SHP77 (cell line): ENCODE results near the gene B4GALT3.

Experiments
- DNase-seq, 2 experiments: peaks; one replicate each; lab custom pipeline; 2025; lab: John Stamatoyannopoulos, UW

The B4GALT3 gene

DNA sequence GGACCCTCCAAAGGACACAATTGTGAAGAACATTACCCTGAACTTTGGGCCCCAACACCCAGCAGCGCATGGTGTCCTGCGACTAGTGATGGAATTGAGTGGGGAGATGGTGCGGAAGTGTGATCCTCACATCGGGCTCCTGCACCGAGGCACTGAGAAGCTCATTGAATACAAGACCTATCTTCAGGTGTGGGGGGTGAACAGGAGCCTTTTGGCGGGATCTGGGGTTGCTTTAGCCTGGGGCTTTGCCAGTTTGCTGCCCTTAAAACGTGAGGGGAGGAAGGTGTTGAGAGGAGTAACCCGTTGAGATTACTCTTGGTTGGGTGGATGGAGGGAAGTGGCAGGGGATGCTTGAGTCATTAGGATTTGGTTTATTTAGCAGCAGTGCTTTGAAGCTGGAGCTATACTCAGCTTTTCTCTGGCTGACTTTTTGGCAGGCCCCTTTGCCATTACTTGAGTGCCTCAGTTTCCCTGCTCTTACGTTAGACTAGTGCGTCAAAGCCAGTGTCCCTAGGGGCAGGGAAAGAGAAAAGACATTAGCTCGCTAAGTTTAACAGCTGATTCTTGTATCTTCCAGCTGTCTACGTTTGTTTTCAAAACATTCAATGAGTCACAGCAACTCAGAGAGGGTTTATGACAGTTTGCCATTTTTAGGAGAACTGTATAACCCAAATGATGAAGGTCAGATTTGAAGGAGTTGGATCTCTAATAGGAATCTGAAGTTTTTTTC lies 29.3 kb upstream of the B4GALT3 start:
- DNase-seq, result no peak

DNA sequence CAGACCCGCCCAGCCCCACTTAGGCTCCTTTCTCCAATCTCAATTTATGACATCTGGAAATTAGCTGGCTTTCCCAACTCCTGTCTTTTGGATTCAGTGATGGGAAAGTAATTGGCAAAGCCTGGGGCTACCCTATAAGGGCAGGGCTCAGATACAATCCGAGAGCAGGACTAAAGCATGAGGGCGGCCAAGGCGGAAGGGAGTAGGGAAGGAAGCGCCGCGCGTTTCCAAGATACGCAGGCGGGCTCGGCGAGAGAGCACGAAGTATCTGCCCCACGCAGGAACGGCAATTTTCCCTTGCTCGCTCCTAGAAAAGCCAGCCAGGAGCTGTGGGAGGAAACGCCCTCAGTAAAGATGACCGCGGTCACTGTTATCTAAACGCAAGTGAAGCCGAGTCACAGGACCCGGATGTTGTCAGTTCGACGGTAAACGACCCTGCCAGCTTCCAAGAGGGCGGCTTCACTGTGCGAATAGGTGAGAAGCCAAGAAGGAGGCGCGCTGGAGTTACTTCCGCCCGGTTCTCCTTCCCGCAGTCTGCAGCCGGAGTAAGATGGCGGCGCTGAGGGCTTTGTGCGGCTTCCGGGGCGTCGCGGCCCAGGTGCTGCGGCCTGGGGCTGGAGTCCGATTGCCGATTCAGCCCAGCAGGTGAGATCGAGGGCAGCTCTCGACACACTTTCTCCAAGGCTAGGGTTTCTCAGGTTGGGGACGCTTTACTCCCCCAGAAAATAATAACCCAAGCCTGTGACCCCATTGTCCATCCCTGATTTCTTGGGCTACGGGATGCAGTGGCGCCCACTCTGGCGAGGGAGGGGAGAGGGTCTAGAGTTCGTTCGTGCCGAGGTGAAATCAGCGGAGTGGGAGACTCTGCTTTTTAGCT lies 24.8 kb upstream of the B4GALT3 start, which contains the start of gene NDUFS2:
Gene NDUFS2 (plus strand): TSS at position 532 of the 877 bp plus-strand sequence. CDS start 19 bp downstream, at position 551.
- DNase-seq, result peak; percentile 99 to 100

GRCh38 chr1:161200992-161201835 lies 23.9 kb upstream of the B4GALT3 start:
- DNase-seq, result no peak

- no peak for DNase-seq
These were observed 23.2 kb upstream of the B4GALT3 start for GRCh38 chr1:161200421-161200991.

DNA sequence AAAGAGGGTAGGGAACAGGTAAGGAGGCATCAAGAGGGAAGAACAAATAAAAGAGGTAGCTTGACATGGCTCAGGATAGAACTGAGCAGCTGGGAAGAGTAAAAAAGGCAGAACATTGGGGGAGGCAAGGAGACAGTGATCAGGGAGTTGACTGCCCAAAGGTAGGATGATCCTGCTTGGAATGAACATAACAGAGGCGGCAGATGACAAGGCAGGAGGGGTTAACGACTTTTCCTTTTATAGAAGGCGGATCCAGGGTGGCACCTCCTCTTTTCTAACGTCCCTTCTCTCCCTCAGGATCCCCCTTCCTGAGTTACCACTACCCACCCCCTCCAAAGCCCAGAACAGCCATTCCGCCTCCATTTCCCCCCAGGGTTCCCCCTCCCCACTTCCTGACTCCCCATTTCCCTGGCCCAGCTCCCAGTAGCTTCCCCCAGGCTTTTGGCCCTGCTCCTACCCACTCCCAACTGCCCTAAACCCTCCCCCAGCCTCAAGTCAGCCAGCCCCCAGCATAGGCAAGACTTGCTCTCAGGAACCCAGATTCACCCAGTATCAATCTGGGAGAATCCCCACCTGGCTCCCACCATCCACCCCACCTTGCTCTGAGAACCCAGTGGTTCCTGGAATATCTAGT lies 22.3 kb upstream of the B4GALT3 start:
- DNase-seq, result no peak

DNA sequence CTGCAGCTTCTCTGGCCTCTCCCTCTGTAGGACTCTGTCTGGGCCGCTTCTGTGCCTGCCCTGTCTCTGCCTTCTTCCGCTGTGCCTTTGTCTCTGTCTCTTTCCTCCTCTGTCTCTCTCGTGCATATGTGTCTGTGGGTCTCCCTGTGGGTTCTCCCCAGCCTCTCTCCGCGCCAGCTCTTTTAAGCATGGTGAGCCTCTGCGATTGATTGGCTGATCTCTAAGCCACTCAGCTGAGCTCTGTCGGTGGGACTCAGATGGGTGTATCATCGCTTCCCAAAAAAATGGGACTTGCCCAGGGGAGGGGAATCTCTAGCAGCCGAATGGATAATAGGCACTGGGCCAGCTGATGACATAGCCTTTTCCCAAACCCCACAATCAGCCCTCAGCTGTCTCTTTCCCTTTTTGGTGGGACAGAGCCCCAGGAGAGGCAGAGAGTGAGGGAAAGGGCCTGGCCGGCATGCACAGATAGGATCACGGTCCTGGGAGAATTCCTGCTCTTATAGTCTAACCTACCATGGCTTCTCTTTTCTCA lies 21.7 kb upstream of the B4GALT3 start, which contains the start of gene ADAMTS4:
Gene ADAMTS4 (minus strand): TSS at position 158 of the 535 bp plus-strand sequence. CDS start 427 bp downstream, outside the sequence.
- DNase-seq, result no peak

- DNase-seq, result peak in 1 of 2 experiments; percentile 42
These were observed 21.0 kb upstream of the B4GALT3 start for GRCh38 chr1:161198194-161198896.

DNA sequence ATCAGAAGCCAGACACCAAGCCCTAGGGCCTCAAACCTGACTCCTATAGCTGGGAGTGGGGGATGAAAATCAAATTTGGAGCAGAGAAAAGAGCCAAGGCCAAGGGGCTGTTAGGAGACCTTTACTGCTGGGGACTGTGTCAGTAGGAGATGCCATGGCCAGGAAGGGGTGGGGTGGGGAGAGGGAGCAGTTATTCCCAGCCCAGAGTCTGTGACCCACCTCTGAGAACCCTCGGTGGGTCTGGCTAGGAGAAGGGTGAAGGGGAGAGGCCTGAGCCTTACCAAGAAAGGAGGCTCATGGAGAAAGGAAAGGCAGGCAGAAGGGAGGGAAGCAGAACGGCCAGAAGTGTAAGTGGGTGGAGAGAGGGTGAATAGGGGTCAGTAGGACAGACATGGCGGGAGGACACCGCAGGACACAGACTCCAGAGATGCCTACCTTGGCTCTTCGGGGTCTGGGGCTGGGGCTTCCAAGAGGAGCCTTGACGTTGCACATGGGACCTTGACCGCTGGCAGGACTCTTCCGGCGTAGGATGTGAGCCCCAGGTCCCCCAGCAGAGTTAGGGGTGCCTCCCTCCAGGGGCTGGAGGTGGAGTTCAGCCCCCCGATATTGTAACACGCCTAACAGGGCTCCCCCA lies 20.4 kb upstream of the B4GALT3 start:
- DNase-seq, result no peak

DNA sequence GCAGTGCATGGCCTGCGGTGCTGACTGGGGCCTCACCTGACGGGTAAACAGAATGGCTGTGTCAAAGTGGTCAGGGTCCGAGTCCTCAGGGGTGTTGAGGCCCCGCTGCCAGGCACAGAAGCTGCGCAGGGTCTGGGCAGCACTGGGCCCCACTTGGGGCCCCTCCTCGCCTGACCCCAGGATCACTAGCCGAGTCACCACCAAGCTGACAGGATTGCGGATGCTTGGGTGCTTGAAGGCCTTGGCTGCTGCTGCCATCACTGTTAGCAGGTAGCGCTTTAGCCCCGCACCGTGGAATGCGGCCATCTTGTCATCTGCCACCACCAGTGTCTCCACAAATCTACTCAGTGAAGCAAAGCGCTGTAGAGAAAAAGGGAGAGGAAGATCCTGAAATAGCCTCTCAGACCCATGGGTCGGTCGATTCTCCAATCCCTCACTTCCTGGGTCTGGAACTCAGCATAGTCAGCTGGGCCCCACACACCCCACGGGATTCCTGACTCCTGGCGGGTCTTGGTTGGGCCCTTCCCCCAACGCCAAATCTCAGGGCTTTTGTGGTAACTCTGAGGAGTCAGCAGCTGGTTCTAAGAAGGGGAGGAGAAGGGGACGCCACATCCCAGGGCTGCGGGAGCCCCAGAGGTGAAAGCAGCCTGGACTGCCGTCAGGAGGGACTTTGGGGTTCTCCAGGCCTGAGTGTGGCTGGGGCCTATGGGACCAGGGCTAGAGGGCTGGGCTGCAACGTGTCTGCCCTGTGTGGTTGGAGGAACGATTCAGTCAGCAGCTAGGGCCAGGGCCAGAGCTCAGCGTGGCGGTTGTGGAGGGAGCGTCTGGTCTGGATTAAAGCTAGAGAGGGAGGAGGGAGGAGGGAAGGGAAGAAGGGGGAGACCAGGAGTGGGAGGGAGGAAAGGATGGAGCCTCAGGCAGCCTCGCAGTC lies 19.5 kb upstream of the B4GALT3 start:
- DNase-seq, result no peak

- no peak for DNase-seq
These were observed 18.8 kb upstream of the B4GALT3 start for GRCh38 chr1:161196111-161196510.

- no peak for DNase-seq
These were observed 17.9 kb upstream of the B4GALT3 start for GRCh38 chr1:161195171-161195570.

DNA sequence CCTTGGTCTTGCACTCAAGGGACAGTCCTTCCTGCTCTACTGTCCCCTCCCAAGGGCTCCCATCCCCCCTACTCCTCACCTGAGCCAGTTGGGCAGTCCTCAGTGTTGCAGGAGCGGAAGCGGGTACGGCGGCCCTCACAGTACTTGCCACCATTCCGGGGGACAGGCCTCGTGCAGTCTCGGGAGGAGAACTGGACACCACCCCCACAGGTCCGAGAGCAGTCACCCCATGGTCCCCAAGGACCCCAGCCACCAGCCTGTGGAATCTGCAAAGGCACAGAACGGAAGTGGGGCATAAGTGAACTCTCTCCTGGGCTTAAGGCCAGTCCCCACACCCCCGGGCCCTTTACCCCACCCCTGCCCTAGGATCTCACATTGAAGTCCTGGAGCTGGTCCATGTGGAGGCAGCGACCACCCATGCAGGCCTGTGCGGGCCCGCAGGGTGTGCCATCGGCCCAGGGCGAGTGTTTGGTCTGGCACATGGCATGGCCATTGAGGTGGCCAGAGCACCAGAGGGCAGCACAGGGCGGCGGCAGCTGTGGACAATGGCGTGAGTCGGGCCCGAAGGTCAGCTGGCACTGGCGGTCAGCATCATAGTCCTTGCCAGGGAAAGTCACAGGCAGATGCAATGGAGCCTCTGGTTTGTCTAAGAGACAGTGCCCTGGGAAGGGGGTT lies 16.4 kb upstream of the B4GALT3 start:
- peak; percentile 50 to 63 for DNase-seq

GRCh38 chr1:161192476-161193465 lies 15.5 kb upstream of the B4GALT3 start:
- DNase-seq, result peak; percentile 81 to 83

GRCh38 chr1:161191971-161192370 lies 14.7 kb upstream of the B4GALT3 start:
- no peak for DNase-seq

GRCh38 chr1:161190962-161191521 lies 13.7 kb upstream of the B4GALT3 start:
- no peak for DNase-seq

GRCh38 chr1:161189036-161189435 lies 11.7 kb upstream of the B4GALT3 start:
- DNase-seq, result no peak
